Mesendoderm (in vitro differentiated cells): ENCODE measurements around the gene CDC42EP1.

Source experiments
- DNase-seq: peaks from one replicate; pipeline ENCODE4 v3.0.0; 2013
- H2AK5ac ChIP-seq: 2 replicates; pipeline ENCODE4 v1.6.1; 2013; ENCODE audit warnings: low read length, inconsistent platforms
- H2BK120ac ChIP-seq: 2 replicates; pipeline ENCODE4 v1.6.1; 2013; ENCODE audit warnings: low read depth, mild to moderate bottlenecking, low read length, moderate library complexity, mixed read lengths
- H2BK15ac ChIP-seq: replicated peaks from 2 replicates; pipeline ENCODE4 v1.6.1; 2013; ENCODE audit warnings: low read depth, mild to moderate bottlenecking, moderate library complexity
- H2BK5ac ChIP-seq: 2 replicates; pipeline ENCODE4 v1.6.1; 2013; ENCODE audit warnings: low read length, inconsistent platforms
- H3K18ac ChIP-seq: 2 replicates; pipeline ENCODE4 v1.6.1; 2013; ENCODE audit warnings: mild to moderate bottlenecking, low read length, mixed read lengths
- H3K23ac ChIP-seq: one replicate; pipeline ENCODE4 v1.6.1; 2013; ENCODE audit warnings: low read length
- H3K27ac ChIP-seq: 2 replicates; pipeline ENCODE4 v1.5.1; 2013; ENCODE audit warnings: low read depth, mild to moderate bottlenecking, inconsistent platforms, low read length, moderate library complexity
- H3K27me3 ChIP-seq: 2 replicates; pipeline ENCODE4 v1.6.1; 2013; ENCODE audit warnings: low read length, control low read depth, mild to moderate bottlenecking, inconsistent platforms; ENCODE audit not compliant: insufficient read depth, poor library complexity
- H3K36me3 ChIP-seq: 2 replicates; pipeline ENCODE4 v1.6.1; 2013; ENCODE audit warnings: low read length, inconsistent platforms; ENCODE audit not compliant: control insufficient read depth, insufficient read depth
- H3K4ac ChIP-seq: one replicate; pipeline ENCODE4 v1.6.1; 2013; ENCODE audit warnings: low read depth, mild to moderate bottlenecking, low read length, moderate library complexity
- H3K4me1 ChIP-seq: 2 replicates; pipeline ENCODE4 v1.6.1; 2013; ENCODE audit warnings: low read depth, low read length, inconsistent platforms; ENCODE audit not compliant: control insufficient read depth
- H3K4me2 ChIP-seq: 2 replicates; pipeline ENCODE4 v1.6.1; 2013; ENCODE audit warnings: low read length
- H3K4me3 ChIP-seq: 2 replicates; pipeline ENCODE4 v1.5.1; 2013; ENCODE audit warnings: mild to moderate bottlenecking, low read length
- H3K56ac ChIP-seq: one replicate; pipeline ENCODE4 v1.6.1; 2013; ENCODE audit warnings: low read length
- H3K79me1 ChIP-seq: 2 replicates; pipeline ENCODE4 v1.6.1; 2013; ENCODE audit warnings: low read length, inconsistent platforms
- H3K79me2 ChIP-seq: 2 replicates; pipeline ENCODE4 v1.6.1; 2013; ENCODE audit warnings: mild to moderate bottlenecking, low read length; ENCODE audit not compliant: control insufficient read depth, insufficient read depth
- H3K9ac ChIP-seq: 2 replicates; pipeline ENCODE4 v1.6.1; 2013; ENCODE audit warnings: low read length, inconsistent platforms
- H4K5ac ChIP-seq: one replicate; pipeline ENCODE4 v1.6.1; 2013; ENCODE audit warnings: low read length
- H4K8ac ChIP-seq: one replicate; pipeline ENCODE4 v1.6.1; 2013; ENCODE audit warnings: low read depth, mild to moderate bottlenecking, control low read depth, low read length, moderate library complexity
- WGBS: extraction: QIAGEN DNeasy Blood & Tissue Kit; methylation state at CpG from one replicate; pipeline ENCODE4 v1.1.7; 2013; ENCODE audit warnings: low lambda C conversion rate, missing lambda C conversion rate; ENCODE audit not compliant: insufficient coverage; ENCODE audit errors: extremely low coverage; 5-methylcytosine and 5-hydroxymethylcytosine counted together

Gene CDC42EP1

GRCh38 chr22:37517826-37518450 lies 42.3 kb upstream of the CDC42EP1 start:
- peak overlapping the region; percentile 3 for H3K56ac ChIP-seq
- H2BK15ac ChIP-seq, result no peak overlapping the region
- no peak overlapping the region for H3K4ac ChIP-seq
- H3K23ac ChIP-seq, result no peak overlapping the region
- no peaks in the 10 kb centered on the region for H3K4me1 ChIP-seq
- no peaks in the 10 kb centered on the region for H3K79me2 ChIP-seq
- no peak overlapping the region for H2AK5ac ChIP-seq
- no peak overlapping the region for H4K5ac ChIP-seq
- peaks cover 2% of the 10 kb centered on the region for H3K27me3 ChIP-seq
- H3K4me2 ChIP-seq, result no peak overlapping the region
- no peaks in the 10 kb centered on the region for H3K79me1 ChIP-seq
- no peaks in the 10 kb centered on the region for H3K36me3 ChIP-seq
- no peak overlapping the region for H2BK120ac ChIP-seq
- H3K4me3 ChIP-seq, result no peak overlapping the region
- H3K18ac ChIP-seq, result no peak overlapping the region
- H4K8ac ChIP-seq, result no peak overlapping the region
- no CpG with 5 or more reads among the region's 15 CpGs for WGBS
- H3K9ac ChIP-seq, result no peak overlapping the region
- H3K27ac ChIP-seq, result no peak overlapping the region
- DNase-seq, result no peak
- H2BK5ac ChIP-seq, result no peak overlapping the region

- no CpG with 5 or more reads among the region's 63 CpGs for WGBS
- Histone ChIP-seq H3K4ac (no peak overlapping the region), H3K4me1 (no peaks in the 10 kb centered on the region), H3K79me2 (no peaks in the 10 kb centered on the region), H3K36me3 (no peaks in the 10 kb centered on the region), H3K9ac (peak overlapping the region; percentile 76), H3K27ac (no peak overlapping the region), H3K23ac (peak overlapping the region; percentile 45), H3K18ac (peak overlapping the region; percentile 63), H4K5ac (no peak overlapping the region), H3K4me2 (peak overlapping the region; percentile 91), H3K79me1 (no peaks in the 10 kb centered on the region), H4K8ac (no peak overlapping the region), H3K4me3 (peak overlapping the region; percentile 51), H2BK120ac (no peak overlapping the region), H2BK15ac (no peak overlapping the region), H2AK5ac (no peak overlapping the region), H3K27me3 (peaks cover 2% of the 10 kb centered on the region), H3K56ac (peak overlapping the region; percentile 95), H2BK5ac (no peak overlapping the region)
- no peak for DNase-seq
Measured at GRCh38 chr22:37518509-37519267, 41.6 kb upstream of the CDC42EP1 start.

- H3K9ac ChIP-seq, result peak within 1 kb of the TSS; percentile 76
- no peaks in the 10 kb centered on the region for H3K79me2 ChIP-seq
- peak within 1 kb of the TSS; percentile 63 for H3K18ac ChIP-seq
- H3K4ac ChIP-seq, result no peak within 1 kb of the TSS
- no peak within 1 kb of the TSS for H3K27ac ChIP-seq
- peaks cover 2% of the 10 kb centered on the region for H3K27me3 ChIP-seq
- H2AK5ac ChIP-seq, result no peak within 1 kb of the TSS
- peak within 1 kb of the TSS; percentile 51 for H3K4me3 ChIP-seq
- WGBS, result no CpG with 5 or more reads among the region's 99 CpGs
- DNase-seq, result no peak
- H3K79me1 ChIP-seq, result no peaks in the 10 kb centered on the region
- no peak within 1 kb of the TSS for H2BK15ac ChIP-seq
- H3K56ac ChIP-seq, result peak within 1 kb of the TSS; percentile 95
- H3K4me2 ChIP-seq, result peak within 1 kb of the TSS; percentile 91
- no peak within 1 kb of the TSS for H4K5ac ChIP-seq
- H4K8ac ChIP-seq, result no peak within 1 kb of the TSS
- peak within 1 kb of the TSS; percentile 45 for H3K23ac ChIP-seq
- H2BK120ac ChIP-seq, result no peak within 1 kb of the TSS
- no peak within 1 kb of the TSS for H2BK5ac ChIP-seq
- no peaks in the 10 kb centered on the region for H3K36me3 ChIP-seq
- H3K4me1 ChIP-seq, result no peaks in the 10 kb centered on the region
Measured at GRCh38 chr22:37519268-37520195, 40.7 kb upstream of the CDC42EP1 start, which contains the start of gene CARD10. Gene CARD10, minus strand, starts transcription at chr22:37519415. Its CDS starts 215 bp downstream, at chr22:37519200.

GRCh38 chr22:37520776-37521191 lies 39.5 kb upstream of the CDC42EP1 start:
- no peak overlapping the region for H3K18ac ChIP-seq
- no peak overlapping the region for H3K9ac ChIP-seq
- H3K4ac ChIP-seq, result no peak overlapping the region
- H3K79me2 ChIP-seq, result no peaks in the 10 kb centered on the region
- no peak overlapping the region for H2BK5ac ChIP-seq
- no peak overlapping the region for H3K56ac ChIP-seq
- no CpG with 5 or more reads among the region's 10 CpGs for WGBS
- no peak overlapping the region for H2AK5ac ChIP-seq
- no peak overlapping the region for H4K8ac ChIP-seq
- H3K27me3 ChIP-seq, result peaks cover 2% of the 10 kb centered on the region
- no peaks in the 10 kb centered on the region for H3K36me3 ChIP-seq
- H3K27ac ChIP-seq, result no peak overlapping the region
- no peak overlapping the region for H2BK15ac ChIP-seq
- no peak overlapping the region for H3K23ac ChIP-seq
- no peak overlapping the region for H4K5ac ChIP-seq
- no peak for DNase-seq
- no peaks in the 10 kb centered on the region for H3K4me1 ChIP-seq
- no peak overlapping the region for H3K4me3 ChIP-seq
- no peak overlapping the region for H2BK120ac ChIP-seq
- no peak overlapping the region for H3K4me2 ChIP-seq
- no peaks in the 10 kb centered on the region for H3K79me1 ChIP-seq

DNA sequence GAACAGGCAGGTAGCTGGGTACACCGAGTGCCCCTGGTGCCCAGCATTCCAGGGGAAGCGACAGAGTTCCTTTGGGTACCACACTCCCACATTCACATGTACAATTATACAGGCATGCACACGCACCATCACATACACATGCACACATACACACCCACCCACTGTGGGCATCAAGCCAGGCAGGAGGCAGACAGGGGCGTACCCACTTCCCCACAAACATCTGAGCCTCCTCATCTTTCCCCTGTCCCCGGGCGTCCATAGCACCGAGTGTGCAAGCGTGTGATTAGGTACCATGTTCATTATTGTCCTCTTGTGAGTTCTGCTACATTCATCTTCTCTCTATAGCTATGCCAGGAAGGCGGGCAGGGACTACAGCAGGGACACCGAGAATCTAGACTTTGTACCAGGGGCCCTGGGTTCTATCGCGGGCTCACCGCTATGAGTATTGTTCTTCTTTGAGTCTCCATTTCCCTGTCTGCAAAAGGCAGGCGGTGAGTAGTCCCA lies 39.0 kb upstream of the CDC42EP1 start:
- no peak overlapping the region for H3K56ac ChIP-seq
- DNase-seq, result no peak
- no peak overlapping the region for H4K5ac ChIP-seq
- H3K79me2 ChIP-seq, result no peaks in the 10 kb centered on the region
- H2BK120ac ChIP-seq, result no peak overlapping the region
- no peak overlapping the region for H4K8ac ChIP-seq
- H2AK5ac ChIP-seq, result no peak overlapping the region
- no peak overlapping the region for H3K4me2 ChIP-seq
- no CpG with 5 or more reads among the region's 14 CpGs for WGBS
- no peaks in the 10 kb centered on the region for H3K4me1 ChIP-seq
- H3K27me3 ChIP-seq, result peaks cover 2% of the 10 kb centered on the region
- no peak overlapping the region for H2BK5ac ChIP-seq
- H3K36me3 ChIP-seq, result no peaks in the 10 kb centered on the region
- H3K23ac ChIP-seq, result no peak overlapping the region
- no peak overlapping the region for H3K27ac ChIP-seq
- H3K18ac ChIP-seq, result no peak overlapping the region
- no peak overlapping the region for H3K9ac ChIP-seq
- no peak overlapping the region for H3K4ac ChIP-seq
- no peak overlapping the region for H3K4me3 ChIP-seq
- no peaks in the 10 kb centered on the region for H3K79me1 ChIP-seq
- no peak overlapping the region for H2BK15ac ChIP-seq
